ENCODE results near the gene NCBP1. TPM values are rescaled to one million over a fixed set of nuclear protein-coding genes. Genes with fewer than 3 reads are reported as not detected.
A peak's percentile ranks its signal among the peaks of the same experiment; 100 is the strongest.
"Not testable (repeated sequence)": the region's sequence is repeated elsewhere in the genome, so short reads cannot be mapped to it uniquely, and the experiment has no call there.

Gene NCBP1
- polyA plus RNA-seq, 4 donors: 39.9 to 56.0 (median 47.6) TPM

DNA sequence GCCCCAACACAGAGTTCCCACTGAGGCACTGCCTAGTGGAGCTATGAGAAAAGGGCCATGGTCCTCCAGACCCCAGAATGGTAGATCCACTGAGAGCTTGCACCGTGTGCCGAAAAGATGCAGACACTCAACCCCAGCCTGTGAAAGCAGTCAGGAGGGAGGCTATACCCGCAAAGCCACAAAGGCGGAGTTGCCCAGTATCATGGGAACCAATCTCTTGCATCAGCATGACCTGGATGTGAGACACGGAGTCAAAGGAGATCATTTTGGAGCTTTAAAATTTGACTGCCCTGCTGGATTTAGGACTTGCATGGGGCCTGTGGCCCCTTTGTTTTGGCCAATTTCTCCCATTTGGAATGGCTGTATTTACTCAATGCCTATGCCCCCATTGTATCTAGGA is 11.1 kb upstream of the NCBP1 start:
- not testable (repeated sequence) for DNase-seq (ENCODE audit: low read depth in 4 of 4, low spot score in 2 of 4)

DNA sequence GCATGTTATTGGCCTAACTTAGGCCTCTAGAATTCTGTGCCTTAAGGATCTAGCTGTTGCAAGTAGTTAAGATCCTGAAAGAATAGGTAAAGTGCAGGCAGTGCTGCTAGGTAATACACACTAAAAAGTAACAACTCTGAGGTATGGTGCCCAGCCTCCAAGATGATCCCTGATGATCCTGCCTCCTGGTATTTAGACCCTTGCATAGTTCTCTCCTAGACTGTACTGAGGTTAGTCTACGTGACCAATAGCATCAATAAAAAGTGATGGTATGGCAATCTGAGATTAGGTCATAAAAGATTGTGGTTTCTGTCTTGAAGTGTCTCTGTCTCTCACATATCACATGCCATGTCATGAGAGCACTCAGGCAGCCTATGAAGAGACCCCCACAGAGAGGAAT is 9.7 kb upstream of the NCBP1 start:
- no peak for DNase-seq (ENCODE audit: low read depth in 4 of 4, low spot score in 2 of 4)

DNA sequence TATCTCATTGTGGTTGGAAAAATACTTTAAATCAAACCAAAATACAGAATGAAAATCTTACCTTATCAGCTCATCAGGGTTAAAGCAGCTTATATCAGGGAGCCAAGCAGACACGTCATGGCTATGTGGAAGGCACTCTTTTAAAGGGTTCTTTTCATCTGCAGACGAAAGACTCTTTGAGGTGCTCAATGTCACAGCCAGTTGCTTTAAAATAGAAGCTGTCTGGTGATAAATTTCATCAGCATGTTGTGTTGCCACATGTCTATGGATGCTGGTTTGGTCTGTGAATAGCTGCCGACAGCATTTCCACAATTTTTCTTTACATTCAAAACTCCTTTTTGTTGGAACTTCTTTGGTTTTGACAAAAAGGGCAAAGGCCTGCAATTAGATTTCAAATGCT is 8.0 kb upstream of the NCBP1 start:
- no peak for DNase-seq (ENCODE audit: low read depth in 4 of 4, low spot score in 2 of 4)

DNA sequence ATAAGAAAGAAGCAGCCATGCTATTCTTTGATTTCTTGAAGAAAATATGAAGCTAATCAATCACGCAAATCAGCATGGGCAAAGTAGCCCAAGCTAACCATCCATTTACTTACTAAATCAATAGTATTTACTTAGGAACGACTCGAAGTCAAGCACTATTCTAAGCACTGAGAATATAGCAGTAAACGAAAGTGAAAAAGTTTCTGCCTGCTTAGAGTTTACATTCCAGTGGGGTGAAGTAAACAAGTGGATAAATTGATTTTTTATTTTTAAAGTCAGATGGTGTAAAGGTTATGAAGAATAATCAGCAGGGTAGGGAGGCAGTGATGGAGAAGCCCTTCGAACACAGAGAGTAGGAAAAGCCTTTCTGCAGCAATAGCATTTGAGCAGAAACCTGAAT is 6.0 kb upstream of the NCBP1 start:
- no peak for DNase-seq (ENCODE audit: low read depth in 4 of 4, low spot score in 2 of 4)

DNA sequence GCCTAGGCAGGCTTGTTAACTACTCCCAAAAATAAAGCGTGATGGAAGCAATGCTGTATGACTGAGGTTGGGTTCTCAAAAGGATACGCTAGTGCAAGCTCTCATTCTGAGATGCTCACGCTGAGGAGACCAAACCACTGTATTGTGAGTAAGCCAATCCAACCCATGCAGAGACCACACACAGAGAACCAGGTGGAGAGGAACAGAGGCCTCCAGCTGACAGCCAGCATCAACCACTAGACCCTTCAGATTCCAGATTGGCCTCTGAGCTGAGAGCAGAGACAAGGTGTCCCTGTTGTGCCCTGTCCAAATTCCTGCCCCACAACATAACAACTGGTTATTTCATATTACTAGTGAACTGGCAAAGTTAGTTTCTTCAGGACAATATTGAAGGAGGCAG is 5.0 kb upstream of the NCBP1 start:
- DNase-seq (ENCODE audit: low read depth in 4 of 4, low spot score in 2 of 4): no peak

DNA sequence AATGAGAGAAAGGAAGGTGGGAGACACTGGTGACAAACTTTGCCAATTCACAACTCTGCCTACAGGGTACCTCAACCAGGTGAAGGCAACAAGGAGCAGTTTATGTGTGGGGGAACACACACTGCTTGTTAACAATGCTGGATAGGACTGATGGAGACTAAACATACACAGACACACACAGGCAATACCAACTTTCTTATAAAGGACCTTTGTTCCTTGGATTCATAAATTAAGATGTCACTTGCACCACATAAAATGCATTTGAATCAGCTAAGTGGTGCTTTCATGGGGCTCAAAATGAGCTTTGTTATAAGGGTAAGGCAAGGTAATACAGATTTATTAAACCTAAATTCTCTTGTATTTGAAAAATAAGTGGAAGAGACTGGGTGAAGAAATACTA is 4.5 kb upstream of the NCBP1 start:
- no peak for DNase-seq (ENCODE audit: low read depth in 4 of 4, low spot score in 2 of 4)

DNA sequence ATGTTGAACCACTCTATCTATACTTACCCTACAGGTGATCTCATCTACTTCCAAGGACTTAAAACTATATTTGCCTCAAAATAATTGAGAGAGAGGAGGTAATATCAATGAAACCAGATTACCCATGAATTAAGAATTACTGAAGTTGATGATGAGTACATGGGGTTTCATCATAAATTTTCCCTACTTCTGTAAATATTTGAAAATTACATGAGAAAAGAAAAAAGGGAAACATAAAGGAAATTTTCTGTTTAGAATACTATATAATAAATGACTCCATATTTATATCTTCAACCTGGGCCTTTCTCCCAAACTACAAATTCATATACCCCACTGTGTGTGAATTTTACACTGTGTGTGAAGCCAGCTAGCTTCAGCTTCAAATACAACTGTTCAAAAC is 3.0 kb upstream of the NCBP1 start:
- DNase-seq (ENCODE audit: low read depth in 4 of 4, low spot score in 2 of 4): no peak

DNA sequence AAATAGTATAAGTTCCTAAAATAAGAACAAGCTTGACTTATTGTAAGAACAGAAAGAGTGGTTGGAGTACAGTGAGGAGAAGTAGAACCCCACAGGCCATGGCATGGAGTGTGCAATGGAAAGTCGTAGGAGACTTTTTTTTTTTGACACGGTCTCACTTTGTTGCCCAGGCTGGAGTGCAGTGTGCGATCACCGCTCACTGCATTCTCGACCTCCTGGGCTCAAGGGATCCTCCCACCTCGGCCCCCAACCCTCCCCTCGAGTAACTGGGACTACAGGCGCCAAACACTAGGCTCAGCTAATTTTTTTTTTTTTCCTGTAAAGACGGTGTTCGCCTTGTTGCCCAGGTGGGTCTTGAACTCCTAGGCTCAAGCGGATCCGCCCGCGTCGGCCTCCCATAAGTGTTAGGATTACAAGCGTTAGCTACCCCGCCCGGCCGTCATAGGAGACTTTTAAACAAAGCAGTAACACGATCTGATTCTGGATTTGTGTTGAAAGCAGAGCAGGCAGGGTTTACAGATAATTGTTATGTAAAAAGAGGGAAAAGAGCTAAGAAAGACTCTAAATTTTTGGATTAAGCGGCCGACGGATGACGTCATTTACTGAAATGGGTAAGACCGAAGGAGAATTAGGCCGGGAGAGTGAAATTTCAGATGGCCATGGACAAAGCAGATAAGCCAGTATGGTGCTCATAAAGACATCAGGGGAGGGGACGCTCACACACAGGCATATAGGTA is 1.2 kb upstream of the NCBP1 start:
- peak in 3 of 4 donors; percentile 69 to 93 (median 77) for DNase-seq (ENCODE audit: low read depth in 4 of 4, low spot score in 2 of 4)

DNA sequence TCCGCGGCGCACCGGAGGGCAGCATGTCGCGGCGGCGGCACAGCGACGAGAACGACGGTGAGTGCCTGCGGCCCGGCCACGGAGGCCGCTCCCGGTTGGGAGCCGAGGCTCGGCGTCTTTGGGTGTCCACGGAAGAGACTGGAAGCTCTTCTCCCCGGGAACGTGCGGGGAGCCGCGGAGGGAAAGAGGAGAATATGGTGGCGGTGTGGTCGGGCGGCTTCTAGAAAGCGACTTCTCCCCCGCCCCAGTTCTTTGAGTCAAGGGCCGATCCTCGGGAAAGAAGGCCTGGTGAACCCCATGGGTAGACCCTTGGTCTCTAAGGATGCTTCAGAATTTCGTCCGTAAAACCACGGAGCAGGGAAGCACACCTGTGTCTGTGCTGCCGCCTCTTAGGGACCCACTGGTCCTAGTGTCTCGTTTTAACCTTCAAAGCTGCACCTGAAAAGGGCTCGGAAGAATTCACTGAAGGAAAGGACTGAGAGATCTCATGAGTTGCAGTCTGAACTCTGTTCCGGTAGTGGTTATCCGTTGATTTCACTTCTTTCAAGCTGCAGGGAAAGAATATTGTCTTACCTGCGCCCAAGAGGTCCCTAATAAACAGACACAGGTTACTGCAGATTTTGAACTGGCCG is 354 bp downstream of the NCBP1 start:
- peak in 1 of 4 donors; percentile 9 for DNase-seq (ENCODE audit: low read depth in 4 of 4, low spot score in 2 of 4)

DNA sequence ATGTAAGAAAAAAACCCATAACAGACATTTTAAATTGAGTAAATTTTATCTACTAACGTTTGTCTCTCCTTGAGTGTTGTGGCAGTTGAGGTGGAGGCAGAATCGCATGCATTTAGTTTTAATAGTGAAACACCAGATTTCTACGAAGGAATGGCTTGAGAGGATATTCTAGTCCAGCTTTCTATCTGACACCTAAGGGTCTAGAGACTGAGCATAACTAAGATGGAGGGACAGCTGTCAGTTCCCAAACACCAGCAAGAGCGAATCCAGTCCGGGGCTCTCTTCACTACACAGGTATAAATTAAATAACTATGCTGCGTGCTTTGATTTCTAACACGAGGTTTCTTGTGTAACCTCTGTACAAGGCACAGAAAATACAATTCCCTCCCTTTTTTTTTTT is 1.4 kb downstream of the NCBP1 start:
- no peak for DNase-seq (ENCODE audit: low read depth in 4 of 4, low spot score in 2 of 4)

GRCh38 chr9:97636903-97637302 is 3.3 kb downstream of the NCBP1 start:
- DNase-seq (ENCODE audit: low read depth in 4 of 4, low spot score in 2 of 4): no peak

- no peak for DNase-seq (ENCODE audit: low read depth in 4 of 4, low spot score in 2 of 4)
Observed at GRCh38 chr9:97638666-97639065, 5.0 kb downstream of the NCBP1 start.

DNA sequence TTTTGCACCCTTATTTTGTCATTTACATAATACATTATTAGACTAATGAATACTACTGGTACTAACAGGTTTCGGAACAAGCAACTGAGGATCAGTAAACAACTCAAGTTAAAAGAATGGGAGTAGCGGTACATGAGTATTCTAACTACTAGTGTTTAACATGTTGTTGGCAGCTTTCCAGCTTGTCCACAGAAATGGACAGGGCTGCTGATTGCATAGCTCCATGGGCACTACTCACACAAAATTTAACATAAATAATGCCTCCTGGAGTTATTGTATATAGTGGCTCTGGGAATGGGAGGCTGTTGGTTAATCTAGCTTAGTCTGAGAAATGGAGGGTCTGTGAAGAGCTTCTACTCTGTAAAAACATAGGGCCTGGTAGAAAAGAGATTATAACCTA is 6.7 kb downstream of the NCBP1 start:
- no peak for DNase-seq (ENCODE audit: low read depth in 4 of 4, low spot score in 2 of 4)

DNA sequence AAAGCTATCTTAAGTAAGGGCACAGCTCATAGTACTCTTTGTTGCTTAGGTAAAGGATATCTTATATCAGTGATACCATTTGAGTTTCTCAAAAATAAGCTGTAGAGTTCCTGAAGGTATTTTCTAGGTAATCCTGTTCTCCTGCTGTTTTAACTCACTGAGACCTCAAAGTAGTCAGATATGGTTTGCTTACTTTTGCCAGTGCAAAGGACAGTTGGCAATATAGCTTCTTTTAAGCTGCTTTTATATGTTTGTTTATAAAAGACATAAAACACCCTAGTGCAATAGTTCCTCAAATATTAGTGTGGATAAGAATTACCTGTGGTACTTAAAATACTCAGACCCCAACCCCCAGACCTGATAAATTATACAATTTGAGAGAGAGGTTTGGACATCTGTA is 12.1 kb downstream of the NCBP1 start:
- no peak for DNase-seq (ENCODE audit: low read depth in 4 of 4, low spot score in 2 of 4)

DNA sequence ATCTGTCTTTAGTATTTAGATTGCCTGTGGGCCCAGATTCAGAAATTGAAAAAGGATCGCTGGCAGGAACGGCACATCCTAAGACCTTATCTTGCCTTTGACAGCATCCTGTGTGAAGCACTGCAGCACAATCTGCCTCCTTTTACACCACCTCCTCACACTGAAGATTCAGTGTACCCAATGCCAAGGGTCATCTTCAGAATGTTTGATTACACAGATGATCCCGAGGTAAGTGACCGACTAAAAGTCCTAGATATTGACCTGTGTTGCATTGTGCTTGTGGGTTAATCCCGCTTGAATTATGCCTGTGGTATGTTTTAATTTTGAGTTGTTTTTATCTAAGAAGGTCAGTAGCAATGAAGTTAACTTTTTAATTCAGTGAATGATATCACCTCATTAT is 14.4 kb downstream of the NCBP1 start:
- no peak for DNase-seq (ENCODE audit: low read depth in 4 of 4, low spot score in 2 of 4)

- DNase-seq (ENCODE audit: low read depth in 4 of 4, low spot score in 2 of 4): no peak
Observed at GRCh38 chr9:97651646-97652045, 18.0 kb downstream of the NCBP1 start.

DNA sequence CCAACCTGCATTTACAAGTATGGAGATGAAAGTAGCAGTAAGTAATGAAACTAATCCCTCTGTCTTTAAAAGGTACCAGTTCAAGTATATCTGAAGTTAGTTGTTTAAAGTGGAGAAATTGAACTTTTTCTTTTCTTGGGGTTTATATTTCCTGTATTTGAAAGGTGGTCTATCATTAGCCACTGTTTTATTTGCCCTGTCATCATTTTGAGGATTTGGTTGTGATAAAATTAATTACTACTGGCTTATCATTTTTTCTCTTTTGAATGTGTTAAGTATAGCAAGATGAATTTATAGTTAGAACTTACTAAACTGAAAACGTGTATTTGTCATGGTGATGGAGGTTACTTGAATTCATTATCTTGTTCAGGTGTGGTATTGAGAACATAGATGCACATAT is 25.1 kb downstream of the NCBP1 start:
- no peak for DNase-seq (ENCODE audit: low read depth in 4 of 4, low spot score in 2 of 4)

- DNase-seq (ENCODE audit: low read depth in 4 of 4, low spot score in 2 of 4): no peak
Observed at GRCh38 chr9:97659771-97660170, 26.1 kb downstream of the NCBP1 start.

- DNase-seq (ENCODE audit: low read depth in 4 of 4, low spot score in 2 of 4): no peak
Observed at GRCh38 chr9:97660340-97660739, 26.7 kb downstream of the NCBP1 start.

DNA sequence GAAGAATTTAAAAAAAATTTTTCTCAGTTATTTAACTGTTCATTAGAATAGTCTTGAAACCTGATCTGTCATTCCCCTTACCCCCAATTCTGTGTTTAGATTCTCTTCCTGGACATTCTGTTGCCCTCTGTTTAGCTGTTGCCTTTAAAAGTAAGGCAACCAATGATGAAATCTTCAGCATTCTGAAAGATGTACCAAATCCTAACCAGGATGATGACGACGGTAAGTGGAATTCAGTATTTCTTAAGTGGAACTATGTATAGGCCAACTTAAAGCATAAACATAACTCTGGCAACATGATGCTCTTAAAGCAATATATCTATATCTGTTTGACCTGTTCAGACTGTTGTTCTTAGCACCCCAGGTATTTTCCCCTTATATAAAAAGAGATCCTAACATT is 27.2 kb downstream of the NCBP1 start:
- no peak for DNase-seq (ENCODE audit: low read depth in 4 of 4, low spot score in 2 of 4)

GRCh38 chr9:97665742-97666141 is 32.1 kb downstream of the NCBP1 start:
- no peak for DNase-seq (ENCODE audit: low read depth in 4 of 4, low spot score in 2 of 4)

DNA sequence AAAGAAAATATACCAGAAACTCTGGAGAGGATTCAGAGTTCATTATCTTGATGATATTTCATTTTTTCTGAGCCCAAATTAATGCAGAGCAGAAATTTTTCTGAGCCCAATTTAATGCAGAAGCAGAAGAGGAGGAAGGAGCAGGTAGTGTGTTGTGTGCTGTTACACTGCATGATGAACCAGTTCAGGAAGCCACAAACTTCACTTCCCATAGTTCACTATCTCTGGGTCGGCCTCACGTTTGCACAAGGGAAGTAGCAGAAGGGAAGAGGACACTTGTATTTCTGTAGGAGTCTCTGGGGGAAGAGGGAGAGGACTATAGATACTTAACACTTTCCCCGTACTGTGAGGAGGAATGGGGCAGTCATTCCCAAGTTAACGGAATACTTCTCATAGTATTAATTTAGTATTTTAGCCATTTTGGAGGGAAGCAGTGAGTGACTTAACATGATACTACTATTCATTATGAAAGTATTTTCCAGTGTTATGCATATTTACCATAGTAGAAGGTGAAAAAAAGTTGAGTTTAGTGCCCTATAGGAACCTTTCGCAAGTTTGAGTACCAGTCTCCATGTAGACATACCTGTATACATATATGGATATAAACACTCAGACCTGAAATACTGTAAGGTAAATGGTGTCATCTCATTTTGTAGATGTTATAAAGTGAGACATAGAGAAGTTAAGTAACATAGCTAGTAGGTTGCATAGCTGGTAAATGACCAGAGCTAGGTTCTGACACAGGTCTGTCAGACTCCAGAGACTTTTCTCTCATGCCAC is 33.5 kb downstream of the NCBP1 start:
- no peak for DNase-seq (ENCODE audit: low read depth in 4 of 4, low spot score in 2 of 4)

Data from left renal cortex interstitium (tissue), 4 donors.